SK-N-SH (cell line): ENCODE data around the gene NIT1. TPM values are rescaled to one million over a fixed set of nuclear protein-coding genes. Genes with fewer than 3 reads are reported as not detected.

Experiments used
- CHD2 ChIP-seq: fragments of 150-350 bp; IDR thresholded peaks from 2 replicates; pipeline ENCODE4 v1.6.1; 2018; ENCODE audit warnings: low read length; ENCODE audit not compliant: partially characterized antibody
- CTCF ChIP-seq: fragments of 200-600 bp; sonication (generic); IDR thresholded peaks from 2 replicates; pipeline ENCODE4 v1.6.1; 2017; ENCODE audit warnings: antibody characterized with exemption, mild to moderate bottlenecking, moderate library complexity
- EP300 ChIP-seq, 2 experiments: IDR thresholded peaks; 2 replicates each; pipeline versions ENCODE4 v1.4.0 to v1.6.1; 2012; ENCODE audit warnings: borderline replicate concordance in 1 of 2, low read depth in 1 of 2, low read length in 1 of 2
- EZH2phosphoT487 ChIP-seq: fragments of 200-600 bp; sonication (generic); IDR thresholded peaks from 2 replicates; pipeline ENCODE4 v1.6.1; 2017; ENCODE audit warnings: low read depth, mixed run types, mild to moderate bottlenecking, antibody characterized with exemption, moderate library complexity, borderline replicate concordance
- FOXJ3 ChIP-seq: sonication (generic); formaldehyde crosslinking; IDR thresholded peaks from 2 replicates; pipeline ENCODE4 v1.5.1; 2020; ENCODE audit warnings: mild to moderate bottlenecking, missing genetic modification reagents
- FOXM1 ChIP-seq: IDR thresholded peaks from 2 replicates; pipeline ENCODE4 v1.4.0; 2012; ENCODE audit warnings: low read depth, mild to moderate bottlenecking
- GATA2 ChIP-seq: sonication (generic); formaldehyde crosslinking; IDR thresholded peaks from 2 replicates; pipeline ENCODE4 v1.5.0; 2020; ENCODE audit warnings: mild to moderate bottlenecking, missing genetic modification reagents
- IRF3 ChIP-seq: fragments of 150-350 bp; IDR thresholded peaks from 2 replicates; pipeline ENCODE4 v1.6.1; 2016; ENCODE audit warnings: mild to moderate bottlenecking, low read depth, low read length
- JUND ChIP-seq: IDR thresholded peaks from 2 replicates; pipeline ENCODE4 v1.4.0; 2012
- MEF2A ChIP-seq: IDR thresholded peaks from 2 replicates; pipeline ENCODE4 v1.4.0; 2012; ENCODE audit warnings: low read depth, borderline replicate concordance
- NFIC ChIP-seq: IDR thresholded peaks from 2 replicates; pipeline ENCODE4 v1.4.0; 2012; ENCODE audit warnings: borderline replicate concordance
- PBX3 ChIP-seq: IDR thresholded peaks from 2 replicates; pipeline ENCODE4; 2012
- RAD21 ChIP-seq: IDR thresholded peaks from 2 replicates; pipeline ENCODE4 v1.6.1; 2012; ENCODE audit warnings: mild to moderate bottlenecking, low read length
- RCOR1 ChIP-seq: fragments of 150-350 bp; IDR thresholded peaks from 2 replicates; pipeline ENCODE4 v1.6.1; 2017; ENCODE audit warnings: antibody characterized with exemption, low read length
- RFX5 ChIP-seq: IDR thresholded peaks from 2 replicates; pipeline ENCODE4 v1.6.1; 2012; ENCODE audit warnings: mild to moderate bottlenecking, improper control_type of control experiment, low read length
- RXRA ChIP-seq: IDR thresholded peaks from 2 replicates; pipeline ENCODE4 v1.4.0; 2012; ENCODE audit warnings: low read depth, mild to moderate bottlenecking, borderline replicate concordance
- SIN3A ChIP-seq: IDR thresholded peaks from 2 replicates; pipeline ENCODE4 v1.6.1; 2012; ENCODE audit warnings: low read depth, mild to moderate bottlenecking, low read length, moderate library complexity, borderline replicate concordance
- TAF1 ChIP-seq: IDR thresholded peaks from 2 replicates; pipeline ENCODE4 v1.6.1; 2012; ENCODE audit warnings: low read depth, mild to moderate bottlenecking, low read length, moderate library complexity, borderline replicate concordance
- TCF12 ChIP-seq: IDR thresholded peaks from 2 replicates; pipeline ENCODE4 v1.4.0; 2012
- TEAD4 ChIP-seq: IDR thresholded peaks from 2 replicates; pipeline ENCODE4 v1.4.0; 2012; ENCODE audit warnings: mild to moderate bottlenecking, borderline replicate concordance; ENCODE audit not compliant: insufficient read depth
- USF1 ChIP-seq: IDR thresholded peaks from 2 replicates; pipeline ENCODE4 v1.4.0; 2012; ENCODE audit warnings: low read depth, borderline replicate concordance
- polyA plus RNA-seq, 3 experiments: library from polyadenylated mRNA; depleted of rRNA; stranded (reverse); fragments of >200 nt; gene quantifications; 2 replicates each; pipeline ENCODE4 v1.2.3, GENCODE V29; 2012

Gene NIT1
- polyA plus RNA-seq, 1 of the 3 experiments (the other 2 are of a cell fraction): 38.7 TPM

- TF ChIP-seq RCOR1 (no peak), EP300 (IDR thresholded peaks at IDR 0.05; ENCODE audit: borderline replicate concordance in 1 of 2, low read depth in 1 of 2, low read length in 1 of 2) (no peak), EZH2phosphoT487 (no peak), MEF2A (no peak), JUND (no peak), TEAD4 (no peak), RAD21 (no peak), IRF3 (0 out of 2 replicates have a peak, but pooled peaks have one; percentile 24), TCF12 (no peak), RXRA (no peak), RFX5 (peak; percentile 53; the same call in 1 of the 2 replicates), NFIC (no peak), CHD2 (peak; percentile 98), GATA2 (CRISPR knock-in tag) (no peak), FOXJ3 (no peak), CTCF (peak; percentile 75), TAF1 (no peak), SIN3A (peak; percentile 76; the same call in 1 of the 2 replicates), FOXM1 (no peak), PBX3 (peak; percentile 21; the same call in 1 of the 2 replicates), USF1 (peak; percentile 81)
These were observed 48.1 kb downstream of the NIT1 start, which contains the start of gene PPOX (continued) for GRCh38 chr1:161165742-161166668.
